Breast epithelium (tissue), 4 donors: ENCODE results near the gene METRN. TPM values are rescaled to one million over a fixed set of nuclear protein-coding genes. Genes with fewer than 3 reads are reported as not detected.

Experiments
- DNase-seq, 2 donors: peaks; one replicate each; pipeline ENCODE4 v3.0.0-alpha.2; 2019; ENCODE audit warnings: low spot score in 2 of 2
- H3K27ac ChIP-seq, 2 donors: fragments of 200-600 bp; sonication (generic) in 1 of 2; one replicate each; pipeline ENCODE4 v1.5.1; 2016 to 2019; ENCODE audit warnings: mild to moderate bottlenecking in 1 of 2
- H3K27me3 ChIP-seq, 2 donors: fragments of 200-600 bp; sonication (generic) in 1 of 2; one replicate each; pipeline versions ENCODE4 v1.5.1 to v1.6.0; 2017 to 2019; ENCODE audit warnings: control low read depth in 1 of 2, mild to moderate bottlenecking in 1 of 2
- H3K36me3 ChIP-seq: fragments of 200-600 bp; one replicate; pipeline ENCODE4 v1.5.1; 2019
- H3K4me1 ChIP-seq, 2 donors: fragments of 200-600 bp; sonication (generic); one replicate each; pipeline ENCODE4 v1.5.1; 2016 to 2019; ENCODE audit warnings: control low read depth in 1 of 2
- H3K4me3 ChIP-seq, 3 donors: fragments of 200-600 bp; sonication (generic); 1 replicate in 2 of 3; 2 replicates in 1 of 3; pipeline ENCODE4 v1.5.1; 2016 to 2019; ENCODE audit warnings: mild to moderate bottlenecking in 3 of 3, moderate library complexity in 2 of 3
- H3K9me3 ChIP-seq, 2 donors: fragments of 200-600 bp; sonication (generic) in 1 of 2; one replicate each; pipeline ENCODE4 v1.5.1; 2016 to 2019; ENCODE audit warnings: control low read depth in 1 of 2
- POLR2A ChIP-seq: fragments of 450-650 bp; IDR thresholded peaks from one replicate; pipeline ENCODE4 v1.6.1; 2016; ENCODE audit warnings: antibody characterized with exemption, mild to moderate bottlenecking, moderate library complexity
- POLR2AphosphoS5 ChIP-seq, 3 donors: sonication (generic); formaldehyde crosslinking; IDR thresholded peaks; one replicate each; pipeline ENCODE4 v1.6.1; 2017; ENCODE audit warnings: antibody characterized with exemption in 3 of 3
- intact Hi-C: fragments of 100-400 bp; cut with DNase I; formaldehyde crosslinking; loops from one replicate; pipeline ENCODE4 v1.15.1; 2023; ENCODE audit warnings: low total_unique reads
- total RNA-seq, 3 donors: library from RNA; depleted of rRNA; stranded (reverse); fragments of >200 nt; gene quantifications; one replicate each; pipeline ENCODE4 v1.1.0, GENCODE V29; 2016
- TF ChIP-seq, protein P1 (sequence below), 3 donors: fragments of 450-650 bp; IDR thresholded peaks; one replicate each; pipeline ENCODE4 v1.5.1; 2016 to 2017; ENCODE audit warnings: antibody characterized with exemption in 3 of 3, mild to moderate bottlenecking in 3 of 3, moderate library complexity in 3 of 3

The METRN gene
- total RNA-seq = 10 to 100 TPM; 23.6 to 30.2 (median 24.3) TPM

DNA sequence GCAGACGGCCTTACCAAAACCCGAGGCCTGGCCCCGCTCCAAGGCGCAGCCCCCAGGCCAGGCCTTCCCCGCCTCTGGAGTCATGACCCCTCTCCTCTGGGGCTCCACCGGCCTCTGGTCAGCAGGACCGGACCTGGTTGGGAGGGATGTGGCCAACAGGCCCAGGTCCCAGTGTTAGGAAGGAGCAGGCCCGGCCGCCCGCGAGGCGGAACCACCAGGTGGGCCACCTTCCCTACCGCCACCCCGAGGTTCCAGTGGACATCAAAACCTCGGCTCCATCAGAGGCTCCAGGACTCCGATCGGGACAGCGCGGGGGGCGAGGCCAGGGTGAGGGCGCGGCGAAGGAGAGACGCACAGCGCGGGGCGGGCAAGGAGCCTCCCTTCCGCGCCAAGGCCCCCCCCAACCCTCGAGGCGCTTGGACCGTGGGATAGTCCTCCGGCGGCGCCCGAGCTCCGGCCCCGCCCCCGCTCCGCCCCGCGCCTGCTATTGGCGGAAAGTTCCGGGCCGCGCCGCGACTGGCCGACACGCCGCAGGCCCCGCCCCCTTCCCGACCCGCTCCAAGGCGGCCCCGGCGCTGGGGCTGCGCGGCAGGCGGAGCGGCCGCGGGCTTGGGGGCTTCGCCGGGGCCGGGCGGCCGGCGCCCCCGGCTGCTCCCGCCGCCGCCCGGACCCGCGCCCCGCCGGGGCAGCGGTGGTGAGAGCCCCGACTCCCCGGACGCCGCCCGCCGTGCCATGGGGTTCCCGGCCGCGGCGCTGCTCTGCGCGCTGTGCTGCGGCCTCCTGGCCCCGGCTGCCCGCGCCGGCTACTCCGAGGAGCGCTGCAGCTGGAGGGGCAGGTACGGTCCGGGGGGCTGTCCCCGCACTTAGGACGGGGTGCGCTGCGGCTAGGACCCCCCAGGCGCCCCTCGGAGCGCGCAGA lies at the start of gene METRN:
Gene METRN, plus strand, starts transcription at position 561 of the 919 bp plus-strand sequence. Its CDS starts 172 bp downstream, at position 733.
- Histone ChIP-seq H3K36me3 (no peaks in the 10 kb centered on the region), H3K27me3 (peaks cover 8 to 23% of the 10 kb centered on the region in 2 donors), H3K4me1 (peaks cover under 1 to 12% of the 10 kb centered on the region in 2 donors), H3K9me3 (no peaks in the 10 kb centered on the region), H3K27ac (no peak within 1 kb of the TSS), H3K4me3 (peak within 1 kb of the TSS; percentile 65 to 96 (median 72))
- peak; percentile 78 to 87 for DNase-seq
- intact Hi-C loops = no loop called here
- TF ChIP-seq, protein P1, sequence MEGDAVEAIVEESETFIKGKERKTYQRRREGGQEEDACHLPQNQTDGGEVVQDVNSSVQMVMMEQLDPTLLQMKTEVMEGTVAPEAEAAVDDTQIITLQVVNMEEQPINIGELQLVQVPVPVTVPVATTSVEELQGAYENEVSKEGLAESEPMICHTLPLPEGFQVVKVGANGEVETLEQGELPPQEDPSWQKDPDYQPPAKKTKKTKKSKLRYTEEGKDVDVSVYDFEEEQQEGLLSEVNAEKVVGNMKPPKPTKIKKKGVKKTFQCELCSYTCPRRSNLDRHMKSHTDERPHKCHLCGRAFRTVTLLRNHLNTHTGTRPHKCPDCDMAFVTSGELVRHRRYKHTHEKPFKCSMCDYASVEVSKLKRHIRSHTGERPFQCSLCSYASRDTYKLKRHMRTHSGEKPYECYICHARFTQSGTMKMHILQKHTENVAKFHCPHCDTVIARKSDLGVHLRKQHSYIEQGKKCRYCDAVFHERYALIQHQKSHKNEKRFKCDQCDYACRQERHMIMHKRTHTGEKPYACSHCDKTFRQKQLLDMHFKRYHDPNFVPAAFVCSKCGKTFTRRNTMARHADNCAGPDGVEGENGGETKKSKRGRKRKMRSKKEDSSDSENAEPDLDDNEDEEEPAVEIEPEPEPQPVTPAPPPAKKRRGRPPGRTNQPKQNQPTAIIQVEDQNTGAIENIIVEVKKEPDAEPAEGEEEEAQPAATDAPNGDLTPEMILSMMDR (IDR thresholded peaks at IDR 0.05) = no peak
- TF ChIP-seq POLR2AphosphoS5 (IDR thresholded peaks at IDR 0.05) (no peak), POLR2A (no peak)

GRCh38 chr16:666572-666971 lies 48.3 kb upstream of the METRN start:
- TF ChIP-seq POLR2A (no peak), POLR2AphosphoS5 (IDR thresholded peaks at IDR 0.05) (no peak)
- TF ChIP-seq, protein P1 (IDR thresholded peaks at IDR 0.05) = no peak
- H3K9me3 ChIP-seq = no peaks in the 10 kb centered on the region
- intact Hi-C loops = no loop called here
- no peak overlapping the region for H3K4me3 ChIP-seq
- peaks cover 0 to 5% of the 10 kb centered on the region in 2 donors for H3K4me1 ChIP-seq
- DNase-seq = no peak
- H3K36me3 ChIP-seq = peaks cover 4% of the 10 kb centered on the region
- no peak overlapping the region for H3K27ac ChIP-seq
- no peaks in the 10 kb centered on the region for H3K27me3 ChIP-seq

DNA sequence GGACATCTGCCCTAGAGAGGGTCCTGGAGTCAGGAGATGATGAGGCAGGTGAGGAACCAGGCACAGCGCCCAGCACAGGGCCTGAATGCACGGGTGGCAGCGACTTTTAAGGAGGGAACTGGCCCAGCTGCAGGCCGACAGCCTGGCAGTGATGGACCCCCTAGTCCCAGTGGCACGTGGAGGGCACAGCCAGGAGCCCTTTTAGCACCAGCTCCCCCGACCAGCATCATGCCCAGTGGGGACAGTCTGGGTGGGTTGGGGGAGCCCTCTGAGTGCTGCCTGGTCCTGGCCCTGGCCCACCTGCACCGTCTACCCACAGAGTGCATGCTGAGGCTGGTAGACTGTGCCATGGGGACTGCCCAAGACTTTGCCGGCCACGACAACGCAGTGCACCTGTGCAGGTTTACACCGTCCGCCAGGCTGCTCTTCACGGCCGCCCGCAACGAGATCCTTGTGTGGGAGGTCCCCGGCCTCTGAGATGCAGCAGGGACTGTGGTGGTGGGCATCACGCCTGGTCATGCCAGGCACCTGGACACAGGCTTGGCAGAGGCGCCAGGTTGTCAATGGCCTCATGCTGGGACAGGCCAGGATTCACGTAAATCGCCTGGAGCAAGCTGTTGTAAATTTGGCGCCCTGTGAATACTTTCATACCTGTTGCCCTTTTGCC lies 47.7 kb upstream of the METRN start:
- Histone ChIP-seq H3K9me3 (no peaks in the 10 kb centered on the region), H3K36me3 (peaks cover 6% of the 10 kb centered on the region), H3K27ac (peak overlapping the region; percentile 87), H3K4me3 (peak overlapping the region; percentile 90 to 97 (median 93)), H3K27me3 (no peaks in the 10 kb centered on the region), H3K4me1 (peaks cover 0 to 5% of the 10 kb centered on the region in 2 donors)
- TF ChIP-seq POLR2AphosphoS5 (IDR thresholded peaks at IDR 0.05) = no peak
- intact Hi-C loops = no loop called here
- no peak for DNase-seq

- Histone ChIP-seq H3K27me3 (no peaks in the 10 kb centered on the region), H3K36me3 (peaks cover 10% of the 10 kb centered on the region), H3K4me3 (peak within 1 kb of the TSS; percentile 90 to 97 (median 93)), H3K4me1 (peaks cover 0 to 5% of the 10 kb centered on the region in 2 donors), H3K27ac (peak within 1 kb of the TSS; percentile 87), H3K9me3 (no peaks in the 10 kb centered on the region)
- peak; percentile 91 to 93 for DNase-seq
- TF ChIP-seq POLR2A = peak; percentile 57
- TF ChIP-seq POLR2AphosphoS5 (IDR thresholded peaks at IDR 0.05) = peak; percentile 45 to 83 (median 65)
- TF ChIP-seq, protein P1 (IDR thresholded peaks at IDR 0.05) = peak; percentile 57 to 93 (median 58)
- intact Hi-C loops = loop anchor here (1.0 kb wide), 1 partner anchor 22 kb away; the partner anchor contains the start of gene WDR24
These were observed 47.0 kb upstream of the METRN start, which contains the start of gene RHOT2 for GRCh38 chr16:667780-668518. Gene RHOT2, plus strand, starts transcription at chr16:668132. Its CDS starts 68 bp downstream, at chr16:668200.
